CD14-positive monocyte (primary cell): ENCODE measurements around the gene MCU. TPM values are rescaled to one million over a fixed set of nuclear protein-coding genes. Genes with fewer than 3 reads are reported as not detected.
A peak's percentile ranks its signal among the peaks of the same experiment; 100 is the strongest.

Source experiments
- DNase-seq, 3 donors: peaks; one replicate each; pipeline ENCODE4 v3.0.0-alpha.2; 2011 to 2022
- H2AFZ ChIP-seq: 2 replicates; pipeline ENCODE4 v1.6.0; 2012; ENCODE audit warnings: mild to moderate bottlenecking, low read depth, low read length, inconsistent platforms; ENCODE audit not compliant: insufficient read depth, poor library complexity, severe bottlenecking
- H3K27ac ChIP-seq, 2 donors: 1 replicate in 1 of 2; 2 replicates in 1 of 2; pipeline ENCODE4 v1.5.1; 2012 to 2013; ENCODE audit warnings: low read length in 2 of 2, control low read depth in 1 of 2, inconsistent platforms in 1 of 2, low read depth in 1 of 2, mild to moderate bottlenecking in 1 of 2
- H3K27me3 ChIP-seq, 2 donors: one replicate each; pipeline versions ENCODE4 v1.6.0 to v1.6.1; 2011 to 2013; ENCODE audit warnings: low read length in 2 of 2; ENCODE audit not compliant: control insufficient read depth in 2 of 2, insufficient read depth in 2 of 2
- H3K36me3 ChIP-seq, 2 donors: replicated peaks in 1 of 2; 1 replicate in 1 of 2; 2 replicates in 1 of 2; pipeline versions ENCODE4 v1.5.1 to v1.6.1; 2012 to 2013; ENCODE audit warnings: low read length in 2 of 2, control low read depth in 1 of 2, inconsistent platforms in 1 of 2, mild to moderate bottlenecking in 1 of 2; ENCODE audit not compliant: insufficient read depth in 2 of 2, control insufficient read depth in 1 of 2
- H3K4me1 ChIP-seq, 2 donors: 1 replicate in 1 of 2; 2 replicates in 1 of 2; pipeline versions ENCODE4 v1.5.1 to v1.6.1; 2012 to 2013; ENCODE audit warnings: low read length in 2 of 2, control low read depth in 1 of 2, inconsistent platforms in 1 of 2, mild to moderate bottlenecking in 1 of 2, moderate library complexity in 1 of 2; ENCODE audit not compliant: insufficient read depth in 2 of 2, control insufficient read depth in 1 of 2
- H3K4me2 ChIP-seq: replicated peaks from 2 replicates; pipeline ENCODE3; 2012; ENCODE audit warnings: low read length, moderate library complexity, mild to moderate bottlenecking; ENCODE audit not compliant: poor library complexity, severe bottlenecking; ENCODE audit errors: extremely low read depth
- H3K4me3 ChIP-seq, 3 experiments: fragments of 200-600 bp in 1 of 3; sonication (generic) in 1 of 3; replicated peaks in 1 of 3; 1 replicate in 2 of 3; 2 replicates in 1 of 3; pipeline ENCODE4 v1.5.1; 2011 to 2013; ENCODE audit warnings: low read length in 3 of 3, mild to moderate bottlenecking in 3 of 3, control low read depth in 2 of 3, low read depth in 2 of 3, inconsistent platforms in 1 of 3, moderate library complexity in 1 of 3
- H3K79me2 ChIP-seq: 2 replicates; pipeline ENCODE4 v1.6.0; 2012; ENCODE audit warnings: mild to moderate bottlenecking, control low read depth, inconsistent platforms, low read length, moderate library complexity; ENCODE audit not compliant: insufficient read depth
- H3K9ac ChIP-seq: 2 replicates; pipeline ENCODE4 v1.6.0; 2017; ENCODE audit warnings: low read length, mild to moderate bottlenecking; ENCODE audit not compliant: insufficient read depth, poor library complexity, severe bottlenecking
- H3K9me3 ChIP-seq, 2 donors: replicated peaks in 1 of 2; 1 replicate in 1 of 2; 2 replicates in 1 of 2; pipeline versions ENCODE4 v1.5.1 to v1.6.1; 2012 to 2013; ENCODE audit warnings: low read length in 2 of 2, control low read depth in 1 of 2; ENCODE audit not compliant: control insufficient read depth in 1 of 2, insufficient read depth in 1 of 2
- H4K20me1 ChIP-seq: 2 replicates; pipeline ENCODE4 v1.6.0; 2012; ENCODE audit warnings: mild to moderate bottlenecking, low read length, control low read depth, moderate library complexity; ENCODE audit not compliant: insufficient read depth
- H3K27ac Mint-ChIP-seq, 7 donors: one replicate each; pipeline ENCODE4 v1.8.0; 2020; ENCODE audit warnings: mild to moderate bottlenecking in 7 of 7, mixed read lengths in 7 of 7, moderate library complexity in 6 of 7, inconsistent platforms in 2 of 7
- H3K27me3 Mint-ChIP-seq, 3 donors: one replicate each; pipeline ENCODE4 v1.8.0; 2021 to 2022; ENCODE audit warnings: low read depth in 3 of 3, mild to moderate bottlenecking in 3 of 3, mixed read lengths in 3 of 3, moderate library complexity in 3 of 3, inconsistent platforms in 1 of 3
- H3K36me3 Mint-ChIP-seq, 2 donors: one replicate each; pipeline ENCODE4 v1.8.0; 2020; ENCODE audit warnings: mixed read lengths in 2 of 2, inconsistent platforms in 1 of 2, mild to moderate bottlenecking in 1 of 2
- H3K4me1 Mint-ChIP-seq: one replicate; pipeline ENCODE4 v1.8.0; 2020; ENCODE audit warnings: mild to moderate bottlenecking, mixed read lengths
- H3K4me3 Mint-ChIP-seq, 2 donors: one replicate each; pipeline ENCODE4 v1.8.0; 2020; ENCODE audit warnings: mild to moderate bottlenecking in 2 of 2, mixed read lengths in 2 of 2, moderate library complexity in 1 of 2
- H3K9me3 Mint-ChIP-seq, 7 donors: one replicate each; pipeline ENCODE4 v1.8.0; 2020 to 2022; ENCODE audit warnings: mixed read lengths in 7 of 7, mild to moderate bottlenecking in 6 of 7, moderate library complexity in 6 of 7, inconsistent platforms in 2 of 7
- CTCF ChIP-seq: fragments of 200-600 bp; IDR thresholded peaks from one replicate; pipeline ENCODE4 v1.8.0; 2022; ENCODE audit warnings: antibody characterized with exemption, mild to moderate bottlenecking
- WGBS: methylation state at CpG from one replicate; pipeline ENCODE4 v1.1.5; 2013; ENCODE audit warnings: missing lambda C conversion rate; ENCODE audit not compliant: insufficient coverage; 5-methylcytosine and 5-hydroxymethylcytosine counted together
- intact Hi-C, 2 donors: fragments of 100-400 bp; cut with micrococcal nuclease; formaldehyde crosslinking; loops; one replicate each; pipeline versions ENCODE4 v1.15.0 to v1.15.1; 2023
- polyA plus RNA-seq, 3 donors: library from polyadenylated mRNA; depleted of rRNA in 1 of 3; unstranded in 2 of 3; stranded (reverse) in 1 of 3; fragments of 300-500 nt in 2 of 3; fragments of >200 nt in 1 of 3; fragmentation: Illumina TruSeq in 2 of 3; gene quantifications; 1 replicate in 2 of 3; 2 replicates in 1 of 3; pipeline ENCODE4 v1.2.3, GENCODE V29; 2012 to 2021

MCU gene
- polyA plus RNA-seq, 3 donors = 11.7 to 23.1 (median 16.5) TPM

GRCh38 chr10:72687035-72687434, 4.9 kb upstream of the MCU start:
- H3K4me3 ChIP-seq = no peak overlapping the region
- intact Hi-C loops = no loop called here
- peaks cover 10 to 14% of the 10 kb centered on the region in 2 donors for H3K4me1 ChIP-seq
- DNase-seq = no peak
- no peak for TF ChIP-seq CTCF
- no peak overlapping the region for H3K27ac Mint-ChIP-seq
- H3K79me2 ChIP-seq = peaks cover under 1% of the 10 kb centered on the region
- no peaks in the 10 kb centered on the region for H4K20me1 ChIP-seq
- H3K9me3 ChIP-seq = no peaks in the 10 kb centered on the region
- no peaks in the 10 kb centered on the region for H3K36me3 ChIP-seq
- no peak overlapping the region for H2AFZ ChIP-seq
- H3K27me3 Mint-ChIP-seq = peaks cover 0 to 1% (median 0%) of the 10 kb centered on the region in 3 donors
- no peak overlapping the region for H3K27ac ChIP-seq
- H3K36me3 Mint-ChIP-seq = no peaks in the 10 kb centered on the region
- H3K4me2 ChIP-seq = no peak overlapping the region
- H3K9me3 Mint-ChIP-seq = no peaks in the 10 kb centered on the region
- no peak overlapping the region for H3K4me3 Mint-ChIP-seq
- H3K4me1 Mint-ChIP-seq = peaks cover 16% of the 10 kb centered on the region
- no peaks in the 10 kb centered on the region for H3K27me3 ChIP-seq
- no peak overlapping the region for H3K9ac ChIP-seq
- 100% methylated on average over 5 of the region's 6 CpGs for WGBS

GRCh38 chr10:72688208-72688651, 3.7 kb upstream of the MCU start:
- no peaks in the 10 kb centered on the region for H3K36me3 Mint-ChIP-seq
- no peak overlapping the region for H3K4me3 Mint-ChIP-seq

More at GRCh38 chr10:72688208-72688651, 3.7 kb upstream of the MCU start:
- Histone ChIP-seq H4K20me1 (peaks cover 4% of the 10 kb centered on the region), H3K4me3 (no peak overlapping the region), H3K36me3 (no peaks in the 10 kb centered on the region), H3K4me2 (no peak overlapping the region), H3K9me3 (no peaks in the 10 kb centered on the region), H3K4me1 (peaks cover 17 to 21% of the 10 kb centered on the region in 2 donors), H3K27ac (no peak overlapping the region), H2AFZ (no peak overlapping the region), H3K9ac (no peak overlapping the region), H3K27me3 (no peaks in the 10 kb centered on the region), H3K79me2 (peaks cover 12% of the 10 kb centered on the region)
- DNase-seq = peak in 1 of 3 donors; percentile 27
- intact Hi-C loops = no loop called here
- no peak for TF ChIP-seq CTCF
- Mint-ChIP-seq H3K4me1 (peaks cover 21% of the 10 kb centered on the region), H3K27me3 (peaks cover 0 to 1% (median 0%) of the 10 kb centered on the region in 3 donors), H3K27ac (no peak overlapping the region), H3K9me3 (no peaks in the 10 kb centered on the region)
- no CpG with 5 or more reads among the region's 2 CpGs for WGBS
